ENCODE results near the gene ZNF556. TPM values are rescaled to one million over a fixed set of nuclear protein-coding genes. Genes with fewer than 3 reads are reported as not detected.

The ZNF556 gene
- total RNA-seq, 1 experiment from 2014 or later, result not detected

DNA sequence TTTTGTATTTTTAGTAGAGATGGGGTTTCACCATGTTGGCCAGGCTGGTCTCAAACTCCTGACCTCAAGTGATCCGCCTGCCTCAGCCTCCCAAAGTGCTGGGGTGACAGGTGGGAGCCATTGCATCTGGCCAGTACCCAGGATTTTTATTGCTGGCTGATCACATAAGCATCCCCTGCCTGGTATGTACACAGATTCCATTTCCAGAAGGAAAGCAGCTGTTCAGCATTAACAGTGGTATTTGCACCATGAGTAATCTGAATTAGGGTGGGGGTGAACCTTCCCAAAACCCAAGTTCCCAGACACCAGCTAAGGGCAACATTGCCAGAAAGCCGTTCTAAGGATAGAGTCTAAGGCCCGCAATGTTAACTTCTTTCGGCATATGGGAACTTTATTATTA lies 18.5 kb upstream of the ZNF556 start:
- H3K9me3 ChIP-seq (ENCODE audit: control insufficient read depth, insufficient read depth, low read depth, low read length), result peaks cover 43% of the 10 kb centered on the region
- in situ Hi-C loops (cut with HindIII; ENCODE audit: low pct_unique_long_range_greater_than_20kb, low sequenced_read_pairs), result no loop called here
- no TSS peak for BruUV-seq (replicated peaks)

DNA sequence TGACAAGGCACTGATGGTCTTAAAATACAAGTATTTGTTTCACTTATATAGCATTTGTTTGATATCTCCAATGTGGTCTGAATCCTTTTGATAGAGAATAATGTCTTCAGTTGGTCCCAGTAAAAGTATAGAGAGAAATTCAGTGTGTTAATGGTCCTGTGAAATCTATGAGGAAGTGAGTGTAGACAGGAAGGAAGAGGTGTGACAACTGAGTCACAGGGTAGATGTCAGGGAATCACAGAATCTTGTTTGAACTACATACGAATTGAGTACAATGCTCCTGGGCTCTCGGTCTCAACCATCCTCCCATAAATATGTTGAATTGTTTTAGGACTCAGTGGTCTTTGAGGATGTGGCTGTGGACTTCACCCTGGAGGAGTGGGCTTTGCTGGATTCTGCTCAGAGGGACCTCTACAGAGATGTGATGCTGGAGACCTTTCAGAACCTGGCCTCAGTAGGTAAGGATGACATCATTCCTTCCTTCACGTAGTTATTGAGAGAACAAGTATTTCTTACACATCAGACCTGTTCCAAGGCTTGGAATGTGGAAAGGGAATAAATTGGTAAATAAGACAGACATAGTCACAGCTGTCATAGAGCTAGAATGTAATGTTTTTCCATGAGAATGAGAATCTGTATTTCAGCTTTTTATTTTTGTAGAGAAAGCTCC lies 16.7 kb upstream of the ZNF556 start:
- CTCF ChIA-PET, result interaction anchor here (0.6 kb wide), 1 partner anchor 241 kb away, joined by 4 read pairs; no protein-coding TSS in a partner anchor
- Histone ChIP-seq H3K36me3 (ENCODE audit: control insufficient read depth, insufficient read depth, low read length) (peaks cover 5% of the 10 kb centered on the region), H3K4me3 (ENCODE audit: low read depth in 2 of 2, low read length in 2 of 2) (no peak overlapping the region), H3K9me3 (ENCODE audit: control insufficient read depth, insufficient read depth, low read depth, low read length) (peaks cover 59% of the 10 kb centered on the region), H3K27ac (ENCODE audit: low read length) (no peak overlapping the region), H3K27me3 (ENCODE audit: control insufficient read depth, insufficient read depth, low read length) (no peaks in the 10 kb centered on the region), H3K4me1 (ENCODE audit: control insufficient read depth, insufficient read depth, low read length) (no peaks in the 10 kb centered on the region)
- intact Hi-C loops (cut with micrococcal nuclease; ENCODE audit: unreplicated experiment) (no loop called here), in situ Hi-C loops (cut with HindIII; ENCODE audit: low pct_unique_long_range_greater_than_20kb, low sequenced_read_pairs) (no loop called here)
- BruUV-seq (replicated peaks), result no TSS peak
- no peak for ATAC-seq
- no peak for TF ChIP-seq SIN3A (IDR thresholded peaks at IDR 0.05; ENCODE audit: borderline replicate concordance, insufficient read depth, low read depth, low read length)
- TF ChIP-seq POLR2AphosphoS5 (IDR thresholded peaks at IDR 0.05; ENCODE audit: low read depth, low read length), result no peak
- TF ChIP-seq, protein P1, sequence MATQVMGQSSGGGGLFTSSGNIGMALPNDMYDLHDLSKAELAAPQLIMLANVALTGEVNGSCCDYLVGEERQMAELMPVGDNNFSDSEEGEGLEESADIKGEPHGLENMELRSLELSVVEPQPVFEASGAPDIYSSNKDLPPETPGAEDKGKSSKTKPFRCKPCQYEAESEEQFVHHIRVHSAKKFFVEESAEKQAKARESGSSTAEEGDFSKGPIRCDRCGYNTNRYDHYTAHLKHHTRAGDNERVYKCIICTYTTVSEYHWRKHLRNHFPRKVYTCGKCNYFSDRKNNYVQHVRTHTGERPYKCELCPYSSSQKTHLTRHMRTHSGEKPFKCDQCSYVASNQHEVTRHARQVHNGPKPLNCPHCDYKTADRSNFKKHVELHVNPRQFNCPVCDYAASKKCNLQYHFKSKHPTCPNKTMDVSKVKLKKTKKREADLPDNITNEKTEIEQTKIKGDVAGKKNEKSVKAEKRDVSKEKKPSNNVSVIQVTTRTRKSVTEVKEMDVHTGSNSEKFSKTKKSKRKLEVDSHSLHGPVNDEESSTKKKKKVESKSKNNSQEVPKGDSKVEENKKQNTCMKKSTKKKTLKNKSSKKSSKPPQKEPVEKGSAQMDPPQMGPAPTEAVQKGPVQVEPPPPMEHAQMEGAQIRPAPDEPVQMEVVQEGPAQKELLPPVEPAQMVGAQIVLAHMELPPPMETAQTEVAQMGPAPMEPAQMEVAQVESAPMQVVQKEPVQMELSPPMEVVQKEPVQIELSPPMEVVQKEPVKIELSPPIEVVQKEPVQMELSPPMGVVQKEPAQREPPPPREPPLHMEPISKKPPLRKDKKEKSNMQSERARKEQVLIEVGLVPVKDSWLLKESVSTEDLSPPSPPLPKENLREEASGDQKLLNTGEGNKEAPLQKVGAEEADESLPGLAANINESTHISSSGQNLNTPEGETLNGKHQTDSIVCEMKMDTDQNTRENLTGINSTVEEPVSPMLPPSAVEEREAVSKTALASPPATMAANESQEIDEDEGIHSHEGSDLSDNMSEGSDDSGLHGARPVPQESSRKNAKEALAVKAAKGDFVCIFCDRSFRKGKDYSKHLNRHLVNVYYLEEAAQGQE (IDR thresholded peaks at IDR 0.05; ENCODE audit: insufficient read depth in 1 of 2, low read depth in 2 of 2, low read length in 1 of 2), result no peak
- TF ChIP-seq, protein P2, sequence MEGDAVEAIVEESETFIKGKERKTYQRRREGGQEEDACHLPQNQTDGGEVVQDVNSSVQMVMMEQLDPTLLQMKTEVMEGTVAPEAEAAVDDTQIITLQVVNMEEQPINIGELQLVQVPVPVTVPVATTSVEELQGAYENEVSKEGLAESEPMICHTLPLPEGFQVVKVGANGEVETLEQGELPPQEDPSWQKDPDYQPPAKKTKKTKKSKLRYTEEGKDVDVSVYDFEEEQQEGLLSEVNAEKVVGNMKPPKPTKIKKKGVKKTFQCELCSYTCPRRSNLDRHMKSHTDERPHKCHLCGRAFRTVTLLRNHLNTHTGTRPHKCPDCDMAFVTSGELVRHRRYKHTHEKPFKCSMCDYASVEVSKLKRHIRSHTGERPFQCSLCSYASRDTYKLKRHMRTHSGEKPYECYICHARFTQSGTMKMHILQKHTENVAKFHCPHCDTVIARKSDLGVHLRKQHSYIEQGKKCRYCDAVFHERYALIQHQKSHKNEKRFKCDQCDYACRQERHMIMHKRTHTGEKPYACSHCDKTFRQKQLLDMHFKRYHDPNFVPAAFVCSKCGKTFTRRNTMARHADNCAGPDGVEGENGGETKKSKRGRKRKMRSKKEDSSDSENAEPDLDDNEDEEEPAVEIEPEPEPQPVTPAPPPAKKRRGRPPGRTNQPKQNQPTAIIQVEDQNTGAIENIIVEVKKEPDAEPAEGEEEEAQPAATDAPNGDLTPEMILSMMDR (IDR thresholded peaks at IDR 0.05), result no peak
- no peak for TF ChIP-seq TCF7L2 (IDR thresholded peaks at IDR 0.05; ENCODE audit: low read depth, low read length)
- no peak for DNase-seq (ENCODE audit: low read depth, low spot score)
- POLR2A ChIA-PET, result no interaction called here

More for the DNA sequence above, 18.5 kb upstream of the ZNF556 start:
- ChIA-PET CTCF (no interaction called here), POLR2A (no interaction called here)
- no peak overlapping the region for H3K4me3 ChIP-seq (ENCODE audit: low read depth in 2 of 2, low read length in 2 of 2)
- no peaks in the 10 kb centered on the region for H3K4me1 ChIP-seq (ENCODE audit: control insufficient read depth, insufficient read depth, low read length)
- H3K27ac ChIP-seq (ENCODE audit: low read length), result no peak overlapping the region
- intact Hi-C loops (cut with micrococcal nuclease; ENCODE audit: unreplicated experiment), result no loop called here
- H3K36me3 ChIP-seq (ENCODE audit: control insufficient read depth, insufficient read depth, low read length), result peaks cover 5% of the 10 kb centered on the region
- no peak for ATAC-seq
- no peak for TF ChIP-seq TCF7L2 (IDR thresholded peaks at IDR 0.05; ENCODE audit: low read depth, low read length)
- no peak for TF ChIP-seq SIN3A (IDR thresholded peaks at IDR 0.05; ENCODE audit: borderline replicate concordance, insufficient read depth, low read depth, low read length)
- TF ChIP-seq, protein P2 (IDR thresholded peaks at IDR 0.05), result no peak
- TF ChIP-seq, protein P1 (IDR thresholded peaks at IDR 0.05; ENCODE audit: insufficient read depth in 1 of 2, low read depth in 2 of 2, low read length in 1 of 2), result no peak
- no peak for TF ChIP-seq POLR2AphosphoS5 (IDR thresholded peaks at IDR 0.05; ENCODE audit: low read depth, low read length)
- DNase-seq (ENCODE audit: low read depth, low spot score), result no peak
- H3K27me3 ChIP-seq (ENCODE audit: control insufficient read depth, insufficient read depth, low read length), result no peaks in the 10 kb centered on the region

Measured in Panc1 (cell line).